GM21515 (cell line): Measurements from ENCODE around the gene PRAMEF14.
"Not testable (repeated sequence)": the region's sequence is repeated elsewhere in the genome, so short reads cannot be mapped to it uniquely, and the experiment has no call there.

Experiments used
- ATAC-seq: cut with Tn5 transposase; IDR thresholded peaks from one replicate; pipeline ENCODE4 v1.9.1; 2021; ENCODE audit not compliant: unreplicated experiment

Gene PRAMEF14, protein sequence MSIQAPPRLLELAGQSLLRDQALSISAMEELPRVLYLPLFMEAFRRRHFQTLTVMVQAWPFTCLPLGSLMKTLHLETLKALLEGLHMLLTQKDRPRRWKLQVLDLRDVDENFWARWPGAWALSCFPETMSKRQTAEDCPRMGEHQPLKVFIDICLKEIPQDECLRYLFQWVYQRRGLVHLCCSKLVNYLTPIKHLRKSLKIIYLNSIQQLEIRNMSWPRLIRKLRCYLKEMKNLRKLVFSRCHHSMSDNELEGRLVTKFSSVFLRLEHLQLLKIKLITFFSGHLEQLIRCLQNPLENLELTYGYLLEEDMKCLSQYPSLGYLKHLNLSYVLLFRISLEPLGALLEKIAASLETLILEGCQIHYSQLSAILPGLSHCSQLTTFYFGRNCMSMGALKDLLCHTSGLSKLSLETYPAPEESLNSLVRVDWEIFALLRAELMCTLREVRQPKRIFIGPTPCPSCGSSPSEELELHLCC

DNA sequence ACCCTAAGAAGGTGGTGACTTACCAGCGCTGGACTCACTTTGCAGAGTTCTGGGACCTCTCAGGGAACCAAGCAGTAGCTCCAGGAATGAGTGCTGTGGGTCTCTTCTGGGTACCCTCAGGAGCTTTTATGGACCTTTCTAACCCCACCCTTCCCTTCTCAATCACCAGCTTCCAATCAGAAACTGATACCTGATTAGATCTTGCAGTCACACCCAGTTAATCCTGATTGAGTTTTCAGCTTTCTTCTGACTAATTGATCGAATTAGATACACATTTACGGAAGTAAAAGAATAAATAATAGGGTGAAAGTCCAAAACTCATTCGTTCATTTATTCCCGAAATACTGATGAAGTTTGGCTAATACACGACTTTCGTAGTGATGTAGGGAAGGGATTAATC is at the start of gene PRAMEF14:
PRAMEF14 (minus strand) TSS at position 101 of the 400 bp plus-strand sequence. CDS start 1,820 bp downstream, outside the sequence.
- ATAC-seq: not testable (repeated sequence)

DNA sequence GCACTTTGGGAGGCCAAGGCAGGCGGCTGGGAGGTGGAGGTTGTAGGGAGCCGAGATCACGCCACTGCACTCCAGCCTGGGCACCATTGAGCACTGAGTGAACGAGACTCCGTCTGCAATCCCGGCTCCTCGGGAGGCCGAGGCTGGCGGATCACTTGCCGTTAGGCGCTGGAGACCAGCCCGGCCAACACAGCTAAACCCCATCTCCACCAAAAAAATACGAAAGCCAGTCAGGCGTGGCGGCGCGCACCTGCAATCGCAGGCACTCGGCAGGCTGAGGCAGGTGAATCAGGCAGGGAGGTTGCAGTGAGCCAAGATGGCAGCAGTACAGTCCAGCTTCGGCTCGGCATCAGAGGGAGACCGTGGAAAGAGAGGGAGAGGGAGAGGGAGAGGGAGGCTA is 48.4 kb upstream of the PRAMEF14 start:
- not testable (repeated sequence) for ATAC-seq

DNA sequence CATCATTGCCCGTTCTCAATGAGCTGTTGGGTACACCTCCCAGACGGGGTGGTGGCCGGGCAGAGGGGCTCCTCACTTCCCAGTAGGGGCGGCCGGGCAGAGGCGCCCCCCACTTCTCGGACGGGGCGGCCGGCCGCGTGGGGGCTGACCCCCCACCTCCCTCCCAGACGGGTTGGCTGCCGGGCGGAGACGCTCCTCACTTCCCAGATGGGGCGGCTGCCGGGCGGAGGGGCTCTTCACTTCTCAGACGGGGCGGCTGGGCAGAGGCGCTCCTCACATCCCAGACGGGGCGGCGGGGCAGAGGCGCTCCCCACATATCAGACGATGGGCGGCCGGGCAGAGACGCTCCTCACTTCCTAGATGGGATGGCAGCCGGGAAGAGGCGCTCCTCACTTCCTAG is 47.8 kb upstream of the PRAMEF14 start:
- ATAC-seq: not testable (repeated sequence)

DNA sequence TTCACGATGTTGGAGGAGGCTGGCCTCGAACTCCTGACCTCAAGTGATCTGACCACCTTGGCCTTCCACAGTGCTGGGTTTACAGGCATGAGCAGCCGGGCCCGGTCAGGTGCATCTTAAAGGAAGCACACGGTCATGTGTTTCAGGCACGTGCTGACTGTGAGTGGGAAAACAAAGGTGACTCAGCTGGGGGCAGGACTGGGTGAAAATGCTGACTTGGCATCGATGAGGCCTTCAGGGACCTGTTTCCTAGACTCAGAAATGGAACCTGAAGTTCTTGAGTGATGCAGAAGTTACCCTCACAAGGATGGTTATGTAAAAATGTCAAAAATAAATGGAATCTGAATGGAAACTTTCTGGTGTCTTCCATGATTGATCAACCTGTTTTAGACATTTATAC is 46.1 kb upstream of the PRAMEF14 start:
- not testable (repeated sequence) for ATAC-seq

DNA sequence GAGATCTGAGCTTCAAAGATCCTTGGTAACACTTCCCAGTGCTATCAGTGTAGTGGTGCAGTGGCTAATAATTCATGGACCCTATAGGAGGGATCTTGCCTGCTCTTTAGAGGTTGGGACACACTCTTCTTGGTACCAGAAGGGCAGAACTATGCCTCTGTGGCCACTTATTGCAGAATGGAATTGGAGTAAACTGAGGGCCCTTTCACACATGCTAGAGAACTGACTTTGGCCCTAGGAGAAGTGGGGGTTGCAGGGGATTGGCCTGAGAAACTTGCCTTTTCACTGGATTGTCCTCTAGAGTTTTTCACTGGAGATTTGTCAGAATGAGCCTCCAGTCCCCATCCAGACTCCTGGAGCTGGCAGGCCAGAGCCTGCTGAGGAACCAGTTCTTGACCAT is 42.4 kb upstream of the PRAMEF14 start, which contains the start of gene PRAMEF17:
PRAMEF17 (plus strand) TSS at position 301 of the 400 bp plus-strand sequence; CDS start at position 327, 26 bp downstream.
- ATAC-seq: not testable (repeated sequence)

DNA sequence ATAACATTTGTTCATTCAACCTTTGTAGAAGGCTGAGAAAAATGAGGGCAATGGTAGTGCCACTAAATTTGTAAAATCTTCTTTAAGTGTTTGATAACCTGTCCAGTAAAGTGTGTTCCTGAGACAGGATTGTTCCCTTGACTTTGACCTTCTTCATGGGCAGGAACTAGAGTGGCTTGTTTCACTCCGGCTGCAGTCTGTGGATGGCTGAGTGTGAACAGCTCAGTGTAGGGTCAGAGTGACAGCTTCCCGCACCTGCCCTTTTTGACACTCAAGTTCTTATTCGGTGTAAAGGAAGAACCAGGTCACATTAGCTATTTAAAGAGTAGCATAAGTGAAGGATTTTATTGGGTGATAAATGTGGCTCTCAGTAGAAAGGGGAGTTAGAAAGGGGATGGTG is 33.4 kb upstream of the PRAMEF14 start:
- ATAC-seq: not testable (repeated sequence)

DNA sequence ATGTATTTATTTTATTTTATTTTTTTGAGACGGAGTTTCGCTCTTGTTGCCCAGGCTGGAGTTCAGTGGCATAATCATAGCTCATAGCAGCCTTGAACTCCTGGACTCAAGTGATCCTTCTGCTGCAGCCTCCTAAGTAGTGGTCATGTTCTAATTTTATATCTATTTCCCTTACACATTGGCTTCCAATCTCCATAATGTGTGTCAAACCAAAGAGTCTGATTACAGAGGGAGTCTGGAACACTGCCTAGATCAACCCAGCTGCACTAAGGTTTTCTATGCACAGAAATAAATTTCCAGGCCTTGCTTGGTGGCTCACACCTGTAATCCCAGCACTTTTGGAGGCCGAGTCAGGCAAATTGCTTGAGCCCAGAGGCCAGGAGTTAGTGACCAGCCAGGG is 32.0 kb upstream of the PRAMEF14 start:
- ATAC-seq: not testable (repeated sequence)

DNA sequence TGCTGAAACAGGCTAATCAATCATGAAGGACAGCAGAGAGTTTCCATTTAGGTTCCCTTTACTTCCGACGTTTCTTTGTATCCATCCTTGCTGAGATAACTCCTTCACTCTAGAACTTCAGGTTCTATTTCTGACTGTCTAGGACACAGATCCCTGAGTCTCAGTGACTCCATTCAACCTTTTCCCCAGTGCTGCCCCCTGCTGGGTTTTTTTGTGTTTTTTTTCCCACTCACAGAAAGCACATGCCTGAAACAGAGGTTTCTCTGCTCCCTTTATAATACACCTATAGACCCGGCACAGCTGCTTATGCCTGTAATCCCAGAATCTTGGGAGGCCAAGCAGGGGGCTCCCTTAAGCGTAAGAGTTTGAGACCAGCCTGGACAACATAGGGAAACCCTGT is 21.6 kb upstream of the PRAMEF14 start:
- not testable (repeated sequence) for ATAC-seq

DNA sequence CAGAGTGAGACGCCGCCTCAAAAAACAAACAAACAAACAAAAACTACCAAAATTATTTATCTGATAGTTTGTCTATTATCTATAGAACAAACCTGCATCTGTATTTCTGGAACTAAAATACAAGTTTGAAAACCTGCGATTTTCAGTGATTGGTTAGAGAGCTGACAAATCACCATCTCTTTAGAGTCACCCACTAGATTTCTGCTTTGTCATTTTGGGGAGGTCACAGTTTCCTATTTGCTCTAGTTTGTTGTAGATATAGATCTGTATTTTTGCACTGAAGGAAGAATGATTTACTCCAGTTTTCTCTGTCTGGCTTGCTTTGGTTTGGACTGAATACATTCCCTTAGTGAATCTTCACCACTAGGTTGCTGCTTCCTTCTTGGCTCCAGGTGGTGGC is 19.6 kb upstream of the PRAMEF14 start:
- not testable (repeated sequence) for ATAC-seq

GRCh38 chr1:13364928-13365327 is 18.0 kb upstream of the PRAMEF14 start:
- not testable (repeated sequence) for ATAC-seq

DNA sequence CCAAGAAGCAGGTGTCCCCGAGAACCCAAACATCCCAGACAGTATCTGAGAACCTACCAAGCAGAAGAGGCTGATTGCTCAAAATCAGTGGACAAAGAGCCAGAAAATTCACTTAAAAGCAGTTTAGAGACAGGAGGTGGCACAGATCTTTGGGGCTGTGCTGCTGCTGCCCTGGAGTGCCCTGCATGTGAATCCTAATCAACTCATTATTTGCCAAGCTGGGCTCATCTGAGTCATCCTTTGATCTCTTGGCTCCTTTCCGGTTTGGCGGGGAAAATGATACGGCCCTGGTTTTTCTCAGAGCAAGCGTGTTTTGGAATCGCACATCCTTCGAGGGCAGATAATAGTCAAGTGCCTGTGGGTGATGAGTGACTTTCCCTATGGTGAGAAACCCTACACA is 15.4 kb upstream of the PRAMEF14 start:
- not testable (repeated sequence) for ATAC-seq

- ATAC-seq: not testable (repeated sequence)
These were observed 9.8 kb upstream of the PRAMEF14 start for GRCh38 chr1:13356774-13357173.

- not testable (repeated sequence) for ATAC-seq
These were observed 7.5 kb upstream of the PRAMEF14 start for GRCh38 chr1:13354475-13354874.

DNA sequence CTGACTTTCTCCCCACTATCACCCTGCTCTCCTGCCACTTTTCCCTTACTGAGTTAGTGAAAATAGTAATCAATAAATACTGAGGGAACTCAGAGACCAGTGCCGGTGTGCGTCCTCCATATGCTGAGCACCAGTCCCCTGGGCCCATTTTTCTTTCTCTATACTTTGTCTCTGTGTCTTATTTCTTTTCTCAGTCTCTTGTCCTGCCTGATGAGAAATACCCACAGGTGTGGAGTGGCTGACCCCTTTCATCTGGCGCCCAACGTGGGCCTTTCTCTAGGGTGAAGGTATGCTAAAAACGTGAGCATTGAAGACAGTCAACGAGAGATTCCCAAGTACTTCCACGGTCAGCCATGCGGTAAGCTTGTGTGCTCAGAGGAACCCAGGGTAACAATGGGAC is 6.5 kb upstream of the PRAMEF14 start:
- not testable (repeated sequence) for ATAC-seq

- ATAC-seq: not testable (repeated sequence)
These were observed 4.4 kb downstream of the PRAMEF14 start for GRCh38 chr1:13342496-13342895.

GRCh38 chr1:13315281-13315680 is 31.7 kb downstream of the PRAMEF14 start, which contains the start of gene PRAMEF15:
Gene PRAMEF15, plus strand, starts transcription at chr1:13315581. Its CDS starts 2,827 bp downstream, at chr1:13318408.
- ATAC-seq: not testable (repeated sequence)

DNA sequence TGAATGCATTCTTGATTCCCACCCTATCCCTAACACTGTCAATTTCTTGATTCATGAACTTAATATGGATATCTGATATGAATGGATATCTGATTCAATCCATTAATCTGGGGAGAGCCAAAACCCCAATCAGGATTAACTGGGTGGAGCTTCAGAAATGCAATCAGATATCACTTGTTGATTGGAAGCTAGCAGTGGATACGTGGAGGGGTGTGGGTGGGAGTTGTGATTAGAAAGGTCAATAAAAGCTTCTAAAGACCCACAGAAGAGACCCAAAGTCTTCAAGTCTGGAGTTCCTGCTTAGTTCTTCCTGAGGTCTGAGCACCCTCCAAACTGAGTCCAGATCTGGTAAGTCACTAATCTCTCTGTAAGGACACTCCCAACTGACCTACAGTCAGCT is 43.7 kb downstream of the PRAMEF14 start, which contains the start of gene PRAMEF33:
PRAMEF33 (plus strand) TSS at position 301 of the 400 bp plus-strand sequence. CDS start 2,416 bp downstream, outside the sequence.
- not testable (repeated sequence) for ATAC-seq

GRCh38 chr1:13302197-13302596 is 44.7 kb downstream of the PRAMEF14 start:
- not testable (repeated sequence) for ATAC-seq

- ATAC-seq: not testable (repeated sequence)
These were observed 48.2 kb downstream of the PRAMEF14 start for GRCh38 chr1:13298699-13299098.

- ATAC-seq: not testable (repeated sequence)
These were observed 49.6 kb downstream of the PRAMEF14 start for GRCh38 chr1:13297216-13297931.
